ENCODE results near the gene CEBPZ. TPM values are rescaled to one million over a fixed set of nuclear protein-coding genes. Genes with fewer than 3 reads are reported as not detected.

Gene CEBPZ
- total RNA-seq, 1 experiment from 2014 or later = 47.8 TPM

DNA sequence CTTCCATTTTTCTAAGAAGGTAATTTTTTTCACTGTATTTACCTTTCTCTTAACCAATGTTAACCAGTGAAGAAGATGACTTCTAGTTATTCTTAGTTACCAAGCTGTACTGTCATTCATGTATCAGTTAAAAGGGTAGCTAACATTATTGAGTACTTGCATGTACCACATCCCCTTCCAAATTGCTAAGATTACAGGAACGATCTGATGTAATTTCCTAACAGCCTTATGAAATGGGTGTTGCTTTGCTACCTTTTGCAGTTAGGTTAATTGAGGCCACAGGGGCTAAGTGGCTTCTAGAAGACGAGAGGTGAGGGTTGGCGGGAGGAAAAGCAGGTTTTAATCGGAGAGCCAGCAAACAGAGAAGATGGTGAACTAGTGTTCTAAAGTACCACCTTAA lies 41.1 kb downstream of the CEBPZ start:
- Histone ChIP-seq H3K79me2 (ENCODE audit: insufficient read depth, low read length) (no peaks in the 10 kb centered on the region), H3K9me3 (ENCODE audit: control insufficient read depth in 1 of 2, insufficient read depth in 1 of 2, low read depth in 1 of 2, low read length in 2 of 2) (no peaks in the 10 kb centered on the region), H3K4me3 (replicated peaks in 1 of 2; ENCODE audit: low read depth in 1 of 2, low read length in 2 of 2) (no peak overlapping the region), H3K4me2 (ENCODE audit: low read length) (peak overlapping the region; percentile 71), H3K4me1 (ENCODE audit: control insufficient read depth in 1 of 2, insufficient read depth in 2 of 2, low read length in 2 of 2) (peaks cover 11 to 19% of the 10 kb centered on the region in 2 experiments), H2AFZ (ENCODE audit: low read depth, low read length, poor library complexity, severe bottlenecking) (peak overlapping the region; percentile 81), H3K27me3 (ENCODE audit: insufficient read depth, low read length) (no peaks in the 10 kb centered on the region), H3K9me2 (ENCODE audit: insufficient read depth) (no peaks in the 10 kb centered on the region), H3K27ac (ENCODE audit: low read depth, low read length) (no peak overlapping the region; the same call in 1 of the 2 replicates), H4K20me1 (ENCODE audit: insufficient read depth) (no peaks in the 10 kb centered on the region), H3K36me3 (ENCODE audit: control insufficient read depth in 1 of 2, insufficient read depth in 2 of 2, low read length in 2 of 2) (no peaks in the 10 kb centered on the region), H3K9ac (ENCODE audit: low read length) (0 out of 2 replicates have a peak overlapping the region, but pooled peaks have one; percentile 38)
- 0 out of 2 replicates have a peak, but pooled peaks have one; percentile 4 for ATAC-seq
- no peak for DNase-seq (ENCODE audit: low read depth, low spot score)
- BruUV-seq (replicated peaks) = no TSS peak
- ChIA-PET CTCF (interaction anchor here (2.6 kb wide), 1 partner anchor 10 kb away, joined by 7 read pairs; no protein-coding TSS in a partner anchor), RAD21 (ENCODE audit: low non-redundant PET in 1 of 2, low total read pairs in 2 of 2, uncharacterized antibody in 2 of 2, unreplicated experiment in 2 of 2) (no interaction called here), POLR2A (interaction anchor here (1.0 kb wide), 1 partner anchor 8 kb away, joined by 3 read pairs; no protein-coding TSS in a partner anchor)
- TF ChIP-seq CTCF (IDR thresholded peaks at IDR 0.05 in 2 of 3, conservative IDR thresholded peaks at IDR 0.05 in 1 of 3; ENCODE audit: borderline replicate concordance in 1 of 3, insufficient read depth in 1 of 3, low read depth in 2 of 3, low read length in 2 of 3) (no peak), EZH2 (IDR thresholded peaks at IDR 0.05) (no peak), CEBPB (IDR thresholded peaks at IDR 0.05; ENCODE audit: low read depth) (0 out of 2 replicates have a peak, but pooled peaks have one; percentile 12)
- intact Hi-C loops (cut with micrococcal nuclease) = no loop called here

DNA sequence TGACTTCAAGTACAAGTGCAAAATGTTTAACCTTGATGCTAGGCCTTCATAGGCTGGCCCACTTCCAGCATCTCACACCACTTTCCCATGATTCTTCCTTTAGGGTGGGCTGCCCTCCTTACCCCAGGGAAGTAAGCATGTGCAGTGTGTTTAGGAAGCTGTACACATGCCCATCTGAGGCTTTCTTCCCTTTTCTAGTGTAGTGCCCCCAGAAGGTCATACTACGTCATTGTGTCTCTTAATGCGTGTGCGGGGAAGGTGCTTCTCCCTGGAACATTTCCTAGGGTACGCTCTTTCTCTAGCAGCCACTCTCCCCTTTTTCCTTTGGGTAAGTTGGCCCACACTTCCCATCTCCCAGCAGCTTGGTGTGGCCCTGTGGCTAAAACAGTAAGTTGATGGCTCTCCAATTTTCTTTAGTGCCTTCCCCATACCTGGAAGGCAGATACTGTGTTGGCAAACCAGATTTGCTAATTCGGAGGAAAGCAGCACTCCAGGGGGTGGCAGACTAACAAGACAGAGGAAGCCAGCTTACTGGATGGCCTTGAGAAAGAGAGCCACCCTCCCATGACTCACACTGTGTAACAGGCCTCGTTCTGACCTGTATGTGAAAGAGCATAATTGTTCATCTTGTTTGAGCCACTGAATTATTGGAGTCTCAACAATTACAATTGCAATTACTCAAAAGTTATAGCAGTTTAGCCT lies 41.8 kb downstream of the CEBPZ start:
- DNase-seq (ENCODE audit: low read depth, low spot score) = peak; percentile 89
- peak overlapping the region in 1 of 2 experiments; percentile 30; a peak in 2 of 4 replicates for H3K4me3 ChIP-seq (replicated peaks in 1 of 2; ENCODE audit: low read depth in 1 of 2, low read length in 2 of 2)
- H3K36me3 ChIP-seq (ENCODE audit: control insufficient read depth in 1 of 2, insufficient read depth in 2 of 2, low read length in 2 of 2) = no peaks in the 10 kb centered on the region
- no peaks in the 10 kb centered on the region for H3K27me3 ChIP-seq (ENCODE audit: insufficient read depth, low read length)
- peaks cover 11 to 19% of the 10 kb centered on the region in 2 experiments for H3K4me1 ChIP-seq (ENCODE audit: control insufficient read depth in 1 of 2, insufficient read depth in 2 of 2, low read length in 2 of 2)
- RAD21 ChIA-PET (ENCODE audit: low non-redundant PET in 1 of 2, low total read pairs in 2 of 2, uncharacterized antibody in 2 of 2, unreplicated experiment in 2 of 2) = no interaction called here
- H3K9ac ChIP-seq (ENCODE audit: low read length) = peak overlapping the region; percentile 38
- H2AFZ ChIP-seq (ENCODE audit: low read depth, low read length, poor library complexity, severe bottlenecking) = peak overlapping the region; percentile 81
- peak overlapping the region; percentile 71 for H3K4me2 ChIP-seq (ENCODE audit: low read length)
- CTCF ChIA-PET = interaction anchor here (1.1 to 2.6 kb wide), 2 partner anchors 10 to 26 kb away, joined by 3 to 7 read pairs; no protein-coding TSS in a partner anchor
- H3K27ac ChIP-seq (ENCODE audit: low read depth, low read length) = peak overlapping the region; percentile 51
- no peaks in the 10 kb centered on the region for H3K9me3 ChIP-seq (ENCODE audit: control insufficient read depth in 1 of 2, insufficient read depth in 1 of 2, low read depth in 1 of 2, low read length in 2 of 2)
- TSS peak; percentile 69 for BruUV-seq (replicated peaks)
- intact Hi-C loops (cut with micrococcal nuclease) = no loop called here
- H4K20me1 ChIP-seq (ENCODE audit: insufficient read depth) = no peaks in the 10 kb centered on the region
- ATAC-seq = peak; percentile 98
- no peaks in the 10 kb centered on the region for H3K79me2 ChIP-seq (ENCODE audit: insufficient read depth, low read length)
- no peaks in the 10 kb centered on the region for H3K9me2 ChIP-seq (ENCODE audit: insufficient read depth)
- POLR2A ChIA-PET = interaction anchor here (0.8 to 1.0 kb wide), 2 partner anchors 9 to 16 kb away, joined by 3 read pairs; no protein-coding TSS in a partner anchor
- TF ChIP-seq POLR2A (IDR thresholded peaks at IDR 0.05; ENCODE audit: borderline replicate concordance, extremely low read depth, insufficient read depth, insufficient read length) (peak; percentile 63), YY1 (IDR thresholded peaks at IDR 0.05; ENCODE audit: extremely low read depth, insufficient replicate concordance, low read depth, low read length) (no peak), POLR2AphosphoS5 (IDR thresholded peaks at IDR 0.05; ENCODE audit: low read depth, low read length) (no peak; the same call in 1 of the 2 replicates), ZNF274 (IDR thresholded peaks at IDR 0.05; ENCODE audit: low read depth, low read length) (no peak), CBX3 (IDR thresholded peaks at IDR 0.05; ENCODE audit: low read depth) (peak; percentile 78), TCF7L2 (IDR thresholded peaks at IDR 0.05; ENCODE audit: borderline replicate concordance, extremely low read depth, insufficient read depth, insufficient read length) (peak; percentile 32), FOSL1 (IDR thresholded peaks at IDR 0.05; ENCODE audit: low read depth) (peak; percentile 54), CEBPB (IDR thresholded peaks at IDR 0.05; ENCODE audit: low read depth) (no peak)
- TF ChIP-seq, protein P1, sequence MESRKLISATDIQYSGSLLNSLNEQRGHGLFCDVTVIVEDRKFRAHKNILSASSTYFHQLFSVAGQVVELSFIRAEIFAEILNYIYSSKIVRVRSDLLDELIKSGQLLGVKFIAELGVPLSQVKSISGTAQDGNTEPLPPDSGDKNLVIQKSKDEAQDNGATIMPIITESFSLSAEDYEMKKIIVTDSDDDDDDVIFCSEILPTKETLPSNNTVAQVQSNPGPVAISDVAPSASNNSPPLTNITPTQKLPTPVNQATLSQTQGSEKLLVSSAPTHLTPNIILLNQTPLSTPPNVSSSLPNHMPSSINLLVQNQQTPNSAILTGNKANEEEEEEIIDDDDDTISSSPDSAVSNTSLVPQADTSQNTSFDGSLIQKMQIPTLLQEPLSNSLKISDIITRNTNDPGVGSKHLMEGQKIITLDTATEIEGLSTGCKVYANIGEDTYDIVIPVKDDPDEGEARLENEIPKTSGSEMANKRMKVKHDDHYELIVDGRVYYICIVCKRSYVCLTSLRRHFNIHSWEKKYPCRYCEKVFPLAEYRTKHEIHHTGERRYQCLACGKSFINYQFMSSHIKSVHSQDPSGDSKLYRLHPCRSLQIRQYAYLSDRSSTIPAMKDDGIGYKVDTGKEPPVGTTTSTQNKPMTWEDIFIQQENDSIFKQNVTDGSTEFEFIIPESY (IDR thresholded peaks at IDR 0.05; ENCODE audit: extremely low read depth, insufficient replicate concordance, low read length) = no peak
